Vagina (tissue), 2 donors: Measurements from ENCODE around the gene ZW10.

ENCODE experiments used
- POLR2A ChIP-seq, 2 donors: fragments of 450-650 bp; IDR thresholded peaks; one replicate each; pipeline ENCODE4 v1.6.1; 2017; ENCODE audit warnings: antibody characterized with exemption in 2 of 2, mild to moderate bottlenecking in 2 of 2, moderate library complexity in 2 of 2
- TF ChIP-seq, protein P1 (sequence below), 3 experiments: fragments of 450-650 bp in 2 of 3; fragments of 200-600 bp in 1 of 3; sonication (generic) in 1 of 3; IDR thresholded peaks; one replicate each; pipeline ENCODE4 v1.5.1; 2017 to 2019; ENCODE audit warnings: antibody characterized with exemption in 3 of 3, mild to moderate bottlenecking in 2 of 3, moderate library complexity in 2 of 3

GRCh38 chr11:113723787-113724186, 49.7 kb downstream of the ZW10 start:
- TF ChIP-seq, protein P1, sequence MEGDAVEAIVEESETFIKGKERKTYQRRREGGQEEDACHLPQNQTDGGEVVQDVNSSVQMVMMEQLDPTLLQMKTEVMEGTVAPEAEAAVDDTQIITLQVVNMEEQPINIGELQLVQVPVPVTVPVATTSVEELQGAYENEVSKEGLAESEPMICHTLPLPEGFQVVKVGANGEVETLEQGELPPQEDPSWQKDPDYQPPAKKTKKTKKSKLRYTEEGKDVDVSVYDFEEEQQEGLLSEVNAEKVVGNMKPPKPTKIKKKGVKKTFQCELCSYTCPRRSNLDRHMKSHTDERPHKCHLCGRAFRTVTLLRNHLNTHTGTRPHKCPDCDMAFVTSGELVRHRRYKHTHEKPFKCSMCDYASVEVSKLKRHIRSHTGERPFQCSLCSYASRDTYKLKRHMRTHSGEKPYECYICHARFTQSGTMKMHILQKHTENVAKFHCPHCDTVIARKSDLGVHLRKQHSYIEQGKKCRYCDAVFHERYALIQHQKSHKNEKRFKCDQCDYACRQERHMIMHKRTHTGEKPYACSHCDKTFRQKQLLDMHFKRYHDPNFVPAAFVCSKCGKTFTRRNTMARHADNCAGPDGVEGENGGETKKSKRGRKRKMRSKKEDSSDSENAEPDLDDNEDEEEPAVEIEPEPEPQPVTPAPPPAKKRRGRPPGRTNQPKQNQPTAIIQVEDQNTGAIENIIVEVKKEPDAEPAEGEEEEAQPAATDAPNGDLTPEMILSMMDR (IDR thresholded peaks at IDR 0.05) = no peak
- TF ChIP-seq POLR2A (IDR thresholded peaks at IDR 0.05) = no peak
